H1 (cell line): ENCODE measurements around the gene THAP4. TPM values are rescaled to one million over a fixed set of nuclear protein-coding genes. Genes with fewer than 3 reads are reported as not detected.

Experiments
- ASH2L ChIP-seq: fragments of 200-600, 300-600 bp; sonication (generic); IDR thresholded peaks from one replicate; pipeline ENCODE4 v1.7.1; 2017; ENCODE audit warnings: low read length
- CHD7 ChIP-seq: fragments of 300-600 bp; sonication (generic); IDR thresholded peaks from 2 replicates; pipeline ENCODE4 v1.7.1; 2012; ENCODE audit warnings: low read length, moderate library complexity, mild to moderate bottlenecking, inconsistent platforms; ENCODE audit not compliant: insufficient replicate concordance
- JUND ChIP-seq: IDR thresholded peaks from 2 replicates; pipeline ENCODE4 v1.6.1; 2011; ENCODE audit warnings: mild to moderate bottlenecking, improper control_type of control experiment, low read length
- TAF7 ChIP-seq: optimal IDR thresholded peaks from 2 replicates; pipeline ENCODE3; 2011; ENCODE audit warnings: low read depth, mild to moderate bottlenecking, inconsistent platforms, low read length, moderate library complexity, borderline replicate concordance
- polyA plus RNA-seq, 7 experiments: library from polyadenylated mRNA; depleted of rRNA in 3 of 7; stranded (reverse) in 5 of 7; unstranded in 2 of 7; fragments of >200 nt in 5 of 7; fragments of 200-250 nt in 2 of 7; gene quantifications; 1 replicate in 5 of 7; 2 replicates in 1 of 7; 4 replicates in 1 of 7; pipeline versions ENCODE4 v1.2.1 to v1.2.3, GENCODE V29; 2011 to 2013; ENCODE audit warnings: missing spikeins in 2 of 7, mixed read lengths in 2 of 7
- total RNA-seq: library from RNA; stranded (reverse); fragmentation: NEBNext Ultra II Directional; extraction: Animal tissue kit (Norgen Biotek cat#: 25700); gene quantifications from 2 replicates; pipeline ENCODE4 v1.2.1, GENCODE V29; 2021
- TF ChIP-seq, protein P1 (sequence below), 3 experiments: IDR thresholded peaks; 1 replicate in 2 of 3; 2 replicates in 1 of 3; pipeline versions ENCODE4 v1.5.1 to v1.6.1; 2011; ENCODE audit warnings: low read length in 3 of 3, mild to moderate bottlenecking in 3 of 3, inconsistent platforms in 2 of 3, low read depth in 1 of 3, moderate library complexity in 1 of 3; ENCODE audit not compliant: insufficient read depth in 1 of 3; ENCODE audit errors: control extremely low read depth in 1 of 3
- TF ChIP-seq, protein P2 (sequence below): IDR thresholded peaks from 2 replicates; pipeline ENCODE4 v1.6.1; 2011; ENCODE audit warnings: low read depth, mild to moderate bottlenecking, low read length; ENCODE audit not compliant: insufficient read depth

THAP4 gene
- total and polyA plus RNA-seq, 2 of the 8 experiments (the other 6 are each of a cell fraction or from before 2014, with no cell fraction given), result 78.9 to 83.6 TPM

DNA sequence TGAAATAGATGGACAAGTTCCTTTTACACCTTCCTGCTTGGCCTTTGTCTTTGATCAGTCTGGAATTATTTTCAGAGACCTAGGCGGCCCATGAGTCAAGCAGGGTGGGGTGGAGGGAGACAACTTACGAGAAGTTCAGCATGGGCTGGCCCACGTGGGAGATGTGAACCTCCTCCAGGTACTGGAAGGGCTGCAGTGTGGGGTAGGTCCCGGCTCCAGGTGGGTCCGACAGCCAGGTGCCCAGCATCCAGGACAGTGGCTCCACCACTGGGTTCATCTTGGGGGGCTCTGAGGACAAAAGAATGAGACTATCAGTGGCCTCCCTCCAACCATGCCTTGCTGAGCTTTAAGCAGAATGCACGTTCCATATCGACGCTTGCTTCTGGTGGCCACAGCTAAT is 30.8 kb downstream of the THAP4 start (continued):
- TF ChIP-seq CHD7 (no peak), ASH2L (no peak), JUND (no peak), TAF7 (no peak)
- TF ChIP-seq, protein P1, sequence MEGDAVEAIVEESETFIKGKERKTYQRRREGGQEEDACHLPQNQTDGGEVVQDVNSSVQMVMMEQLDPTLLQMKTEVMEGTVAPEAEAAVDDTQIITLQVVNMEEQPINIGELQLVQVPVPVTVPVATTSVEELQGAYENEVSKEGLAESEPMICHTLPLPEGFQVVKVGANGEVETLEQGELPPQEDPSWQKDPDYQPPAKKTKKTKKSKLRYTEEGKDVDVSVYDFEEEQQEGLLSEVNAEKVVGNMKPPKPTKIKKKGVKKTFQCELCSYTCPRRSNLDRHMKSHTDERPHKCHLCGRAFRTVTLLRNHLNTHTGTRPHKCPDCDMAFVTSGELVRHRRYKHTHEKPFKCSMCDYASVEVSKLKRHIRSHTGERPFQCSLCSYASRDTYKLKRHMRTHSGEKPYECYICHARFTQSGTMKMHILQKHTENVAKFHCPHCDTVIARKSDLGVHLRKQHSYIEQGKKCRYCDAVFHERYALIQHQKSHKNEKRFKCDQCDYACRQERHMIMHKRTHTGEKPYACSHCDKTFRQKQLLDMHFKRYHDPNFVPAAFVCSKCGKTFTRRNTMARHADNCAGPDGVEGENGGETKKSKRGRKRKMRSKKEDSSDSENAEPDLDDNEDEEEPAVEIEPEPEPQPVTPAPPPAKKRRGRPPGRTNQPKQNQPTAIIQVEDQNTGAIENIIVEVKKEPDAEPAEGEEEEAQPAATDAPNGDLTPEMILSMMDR (IDR thresholded peaks at IDR 0.05; ENCODE audit: control extremely low read depth in 1 of 3, insufficient read depth in 1 of 3, low read depth in 1 of 3, low read length in 3 of 3), result no peak
- TF ChIP-seq, protein P2, sequence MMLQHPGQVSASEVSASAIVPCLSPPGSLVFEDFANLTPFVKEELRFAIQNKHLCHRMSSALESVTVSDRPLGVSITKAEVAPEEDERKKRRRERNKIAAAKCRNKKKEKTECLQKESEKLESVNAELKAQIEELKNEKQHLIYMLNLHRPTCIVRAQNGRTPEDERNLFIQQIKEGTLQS, result no peak
